Mammary epithelial cell (primary cell): ENCODE results near the gene CALHM3.
A peak's percentile ranks its signal among the peaks of the same experiment; 100 is the strongest.

ENCODE experiments used
- CTCF ChIP-seq, 2 donors: IDR thresholded peaks in 1 of 2; conservative IDR thresholded peaks in 1 of 2; 2 replicates each; pipeline ENCODE4 v1.5.1; 2011 to 2012; ENCODE audit warnings: inconsistent platforms in 2 of 2, low read length in 2 of 2, mild to moderate bottlenecking in 2 of 2, control low read depth in 1 of 2, low read depth in 1 of 2; ENCODE audit not compliant: insufficient read depth in 1 of 2; ENCODE audit errors: extremely low read depth in 1 of 2
- EZH2 ChIP-seq: IDR thresholded peaks from 2 replicates; pipeline ENCODE4 v1.6.1; 2012; ENCODE audit warnings: low read length, inconsistent platforms, borderline replicate concordance

GRCh38 chr10:103481974-103482531 lies 3.0 kb upstream of the CALHM3 start:
- TF ChIP-seq CTCF (conservative IDR thresholded peaks at IDR 0.05 in 1 of 2, IDR thresholded peaks at IDR 0.05 in 1 of 2; ENCODE audit: extremely low read depth in 1 of 2, insufficient read depth in 1 of 2, low read depth in 1 of 2, low read length in 2 of 2) (peak; percentile 72 to 86), EZH2 (no peak)
